GM19463 (cell line): ENCODE data around the gene OSBPL10.
"Not testable (repeated sequence)": the region's sequence is repeated elsewhere in the genome, so short reads cannot be mapped to it uniquely, and the experiment has no call there.

Experiments used
- ATAC-seq: cut with Tn5 transposase; IDR thresholded peaks from one replicate; pipeline ENCODE4 v1.9.1; 2021; ENCODE audit warnings: mild to moderate bottlenecking, moderate library complexity; ENCODE audit not compliant: unreplicated experiment

The OSBPL10 gene

DNA sequence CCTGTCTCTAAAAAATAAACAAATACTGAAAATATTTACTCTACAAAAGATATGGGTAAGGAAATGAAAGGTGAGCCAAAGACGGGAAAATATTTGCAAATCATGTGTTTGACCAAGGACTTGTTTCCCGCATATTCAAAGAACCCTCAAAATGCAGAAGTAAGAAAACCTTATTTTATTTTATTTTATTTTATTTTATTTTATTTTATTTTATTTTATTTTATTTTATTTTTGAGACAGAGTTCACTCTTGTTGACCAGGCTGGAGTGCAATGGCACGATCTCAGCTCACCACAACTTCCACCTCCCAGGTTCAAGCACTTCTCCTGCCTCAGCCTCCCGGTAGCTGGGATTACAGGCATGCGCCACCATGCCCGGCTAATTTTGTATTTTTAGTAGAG lies 11.9 kb upstream of the OSBPL10 start:
- ATAC-seq = not testable (repeated sequence)

DNA sequence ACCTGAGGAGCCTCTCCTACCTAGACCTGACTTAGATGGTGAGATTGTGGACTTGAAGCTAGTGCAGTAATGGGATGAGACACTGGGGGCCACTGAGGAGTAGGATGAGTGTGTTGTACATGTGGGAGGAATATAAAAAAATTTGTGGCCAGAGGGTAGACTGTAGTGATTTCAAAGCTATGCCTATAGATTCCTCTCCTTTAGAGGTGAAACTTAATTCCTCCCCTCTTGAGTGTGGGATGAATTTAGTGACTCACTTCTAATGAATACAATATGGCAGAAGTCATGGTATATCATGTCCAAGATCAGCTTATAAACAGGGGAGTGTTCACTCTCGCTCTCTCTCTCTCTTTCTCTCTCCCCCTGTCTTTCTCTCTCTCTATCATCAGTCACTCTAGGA lies 7.2 kb upstream of the OSBPL10 start:
- no peak for ATAC-seq

DNA sequence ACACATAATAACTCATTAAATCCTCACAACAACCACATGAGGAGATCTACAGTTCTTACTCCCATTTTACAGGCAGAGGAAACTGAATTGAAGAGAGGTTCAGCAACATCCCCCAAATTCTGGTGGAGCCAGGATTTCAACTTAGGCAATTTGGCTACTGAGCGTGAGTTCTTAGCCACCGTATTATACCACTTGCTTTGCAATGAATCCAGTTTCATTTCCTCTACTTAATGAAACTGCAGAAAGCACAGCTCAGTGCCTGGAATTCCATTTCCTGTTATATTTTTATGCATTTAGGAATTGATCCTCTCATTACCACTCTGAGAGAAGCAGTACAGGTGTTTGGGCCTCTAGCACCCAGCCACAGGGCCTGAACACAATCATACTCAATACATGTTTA lies 4.8 kb upstream of the OSBPL10 start:
- no peak for ATAC-seq

DNA sequence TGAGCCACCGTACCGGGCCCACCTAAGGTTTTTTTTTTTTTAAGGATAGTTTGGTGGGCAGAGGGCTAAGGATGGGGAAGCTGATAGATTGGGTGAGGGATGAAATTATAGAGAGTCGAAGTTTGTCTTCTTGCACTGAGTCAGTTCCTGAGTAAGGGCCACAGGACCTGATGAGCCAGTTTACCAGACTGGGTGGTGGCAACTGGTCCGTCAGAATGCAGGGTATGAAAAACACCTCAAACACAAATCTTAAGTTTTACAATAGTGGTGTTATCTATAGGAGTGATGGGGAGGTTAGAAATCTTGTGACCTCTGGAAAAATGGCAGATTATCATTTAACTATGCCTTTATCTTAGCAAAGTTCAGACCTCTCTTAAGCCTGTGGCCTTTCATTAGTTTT lies 3.3 kb upstream of the OSBPL10 start:
- no peak for ATAC-seq

GRCh38 chr3:31980530-31981205 lies 394 bp downstream of the OSBPL10 start:
- ATAC-seq = peak; percentile 43

DNA sequence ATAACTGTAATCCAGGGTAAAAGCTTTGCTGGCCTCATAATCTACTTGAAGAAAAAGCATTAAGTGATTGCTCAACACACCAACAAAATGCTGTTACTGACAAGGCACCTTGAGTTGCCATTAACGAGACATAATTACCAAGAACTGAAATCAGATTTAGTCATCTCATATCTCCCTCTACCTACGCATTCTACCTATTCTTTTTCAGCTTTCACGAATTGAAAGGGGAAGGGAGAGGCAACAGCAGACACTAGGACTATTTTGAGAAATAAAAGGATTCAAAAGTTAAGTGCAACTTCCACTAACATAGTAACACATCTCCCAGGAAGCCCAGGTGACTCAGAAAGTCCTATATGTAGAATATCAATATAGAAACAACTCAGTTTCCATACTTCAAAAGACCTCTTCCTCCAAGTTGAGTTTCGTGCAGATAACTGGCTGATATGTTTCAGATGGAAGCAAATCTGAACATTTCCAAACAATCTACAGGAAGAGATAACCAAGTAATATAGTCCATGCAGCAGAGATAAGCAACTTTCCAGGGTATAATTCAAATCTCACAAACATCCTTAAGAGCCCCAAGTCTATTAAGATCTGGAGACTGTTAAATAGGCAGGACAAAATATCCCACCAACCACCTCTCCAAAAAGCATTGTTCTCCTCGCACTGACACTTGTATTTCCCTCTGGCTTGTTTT lies 1.9 kb downstream of the OSBPL10 start:
- peak; percentile 54 for ATAC-seq

DNA sequence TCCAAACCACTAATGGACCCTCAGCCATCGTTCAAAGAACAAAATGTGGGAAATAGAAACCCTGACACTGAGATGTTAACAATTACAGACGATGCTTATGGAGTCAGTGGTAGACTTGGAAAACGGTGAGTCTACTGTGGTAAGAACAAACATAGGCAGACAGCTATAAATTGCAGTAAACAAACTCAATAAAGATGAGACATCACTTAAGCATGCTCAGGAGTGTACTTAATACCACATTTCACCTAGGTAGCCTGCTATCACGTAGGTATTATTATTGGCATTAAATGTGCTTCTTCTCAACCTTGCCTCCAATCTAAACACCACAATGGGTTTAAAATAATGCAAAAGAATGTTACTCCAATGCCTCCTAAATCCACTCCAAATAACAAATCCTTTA lies 2.5 kb downstream of the OSBPL10 start:
- no peak for ATAC-seq

GRCh38 chr3:31977736-31978135 lies 3.3 kb downstream of the OSBPL10 start:
- no peak for ATAC-seq

DNA sequence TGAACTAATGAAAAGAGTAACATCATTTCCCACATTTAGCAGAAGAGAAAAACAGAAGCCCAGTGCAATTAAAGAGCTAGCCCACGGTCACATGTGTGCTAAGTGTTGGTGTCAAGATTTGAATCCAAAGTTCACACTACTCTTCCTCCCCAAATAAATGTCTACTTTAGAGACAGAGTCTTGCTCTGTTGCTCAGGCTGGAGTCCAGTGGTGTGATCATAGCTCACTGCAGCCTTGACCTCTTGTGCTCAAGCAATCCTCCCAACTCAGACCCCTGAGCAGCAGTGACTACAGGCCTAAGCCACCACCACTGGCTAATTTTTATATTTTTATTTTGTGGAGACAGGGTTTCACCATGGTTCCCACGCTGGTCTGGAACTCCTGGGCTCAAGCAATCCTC lies 4.8 kb downstream of the OSBPL10 start:
- ATAC-seq = no peak

DNA sequence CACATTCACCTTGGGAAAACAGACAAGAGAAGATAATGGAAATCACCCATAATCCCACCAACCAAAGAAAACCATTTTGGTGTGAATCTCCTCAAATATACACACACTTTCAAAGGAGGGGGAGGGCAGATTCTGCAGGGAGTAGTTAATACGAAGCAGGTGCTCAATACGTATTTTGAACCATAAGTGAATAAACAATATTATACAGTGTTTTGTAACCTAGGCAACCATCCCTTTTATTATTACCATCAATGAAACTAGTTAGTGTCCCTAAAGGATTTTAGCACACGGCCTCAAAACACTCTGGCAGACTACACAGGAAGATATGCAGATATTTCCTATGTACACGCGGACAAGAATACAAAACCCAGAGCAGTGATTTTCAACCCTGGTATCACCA lies 6.1 kb downstream of the OSBPL10 start:
- no peak for ATAC-seq

GRCh38 chr3:31974471-31974870 lies 6.6 kb downstream of the OSBPL10 start:
- no peak for ATAC-seq

DNA sequence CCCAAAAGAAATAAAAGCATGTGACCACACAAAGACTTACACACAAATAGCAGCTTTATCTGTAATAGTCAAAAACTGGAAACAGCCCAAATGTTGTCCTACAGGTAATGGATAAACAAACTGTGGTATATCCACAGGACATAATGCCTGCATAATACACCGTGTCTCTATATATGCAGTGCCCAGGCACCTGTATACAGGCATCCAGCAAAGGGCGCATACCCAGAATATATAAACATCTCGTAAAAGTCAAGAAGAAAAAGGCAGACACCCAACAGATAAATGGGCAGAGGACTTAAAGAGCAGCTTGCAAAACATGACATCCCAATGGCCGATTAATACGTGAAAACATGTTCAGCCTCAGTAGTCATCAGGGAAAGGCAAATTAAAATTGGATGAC lies 7.2 kb downstream of the OSBPL10 start:
- no peak for ATAC-seq

DNA sequence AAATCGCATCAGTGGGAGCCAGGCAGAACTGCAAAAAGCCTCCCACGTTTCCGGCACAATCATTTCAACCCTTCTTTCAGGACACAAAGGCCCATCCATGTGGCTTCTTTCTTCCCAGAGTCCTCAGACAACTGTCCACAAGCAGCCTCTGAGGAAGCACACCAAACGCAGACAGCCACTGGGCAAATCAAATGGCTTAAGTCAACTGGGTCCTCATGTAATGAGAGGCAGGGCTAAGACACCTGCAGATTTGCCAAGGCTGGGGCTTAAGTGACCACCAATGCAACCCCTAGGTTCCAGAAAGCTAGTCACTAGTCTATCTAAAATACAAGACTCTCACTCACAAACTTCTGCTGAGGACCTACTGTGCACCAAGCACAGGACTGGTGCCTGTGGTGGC lies 8.0 kb downstream of the OSBPL10 start:
- ATAC-seq = no peak

DNA sequence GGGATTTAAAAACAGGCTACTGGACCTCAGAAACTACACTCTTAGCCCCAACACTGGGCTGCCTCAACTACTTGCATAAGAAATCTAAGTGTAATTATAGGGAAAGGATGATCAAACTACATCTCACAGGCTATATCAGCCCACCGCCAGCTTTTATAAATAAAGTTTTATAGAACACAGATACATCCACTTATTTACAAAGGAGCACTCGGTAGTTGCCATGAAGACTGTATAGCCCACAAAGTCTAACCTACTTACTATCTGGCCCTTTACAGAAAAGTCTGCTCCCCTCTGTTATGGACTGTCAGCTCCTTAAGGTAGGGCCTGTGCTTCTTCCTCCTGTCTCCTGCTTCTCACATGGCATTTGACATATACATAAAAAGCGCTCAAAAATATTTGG lies 9.5 kb downstream of the OSBPL10 start:
- no peak for ATAC-seq

DNA sequence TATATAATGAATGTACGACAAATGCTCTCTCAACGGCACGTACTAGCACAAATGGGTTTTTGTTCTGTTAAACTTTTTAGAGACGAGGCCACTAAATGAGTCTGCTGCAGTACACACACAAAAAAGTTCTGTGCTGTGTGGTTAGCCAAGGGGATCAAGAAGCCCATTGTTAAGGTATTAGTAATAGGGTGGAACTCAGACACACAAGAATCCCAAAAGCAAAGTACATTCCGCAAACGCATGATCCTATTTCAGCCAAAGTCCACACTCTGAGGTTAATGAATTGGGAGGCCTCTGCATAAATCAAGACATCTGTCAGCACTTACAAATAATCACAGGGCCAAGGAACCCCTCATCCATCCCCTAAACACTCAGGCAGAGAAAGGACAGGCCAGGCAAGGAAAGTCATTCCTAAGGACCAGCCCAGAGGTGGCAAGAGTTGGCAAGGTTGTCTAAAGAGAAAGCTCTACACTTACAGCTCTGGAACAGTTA lies 12.1 kb downstream of the OSBPL10 start:
- ATAC-seq = no peak

DNA sequence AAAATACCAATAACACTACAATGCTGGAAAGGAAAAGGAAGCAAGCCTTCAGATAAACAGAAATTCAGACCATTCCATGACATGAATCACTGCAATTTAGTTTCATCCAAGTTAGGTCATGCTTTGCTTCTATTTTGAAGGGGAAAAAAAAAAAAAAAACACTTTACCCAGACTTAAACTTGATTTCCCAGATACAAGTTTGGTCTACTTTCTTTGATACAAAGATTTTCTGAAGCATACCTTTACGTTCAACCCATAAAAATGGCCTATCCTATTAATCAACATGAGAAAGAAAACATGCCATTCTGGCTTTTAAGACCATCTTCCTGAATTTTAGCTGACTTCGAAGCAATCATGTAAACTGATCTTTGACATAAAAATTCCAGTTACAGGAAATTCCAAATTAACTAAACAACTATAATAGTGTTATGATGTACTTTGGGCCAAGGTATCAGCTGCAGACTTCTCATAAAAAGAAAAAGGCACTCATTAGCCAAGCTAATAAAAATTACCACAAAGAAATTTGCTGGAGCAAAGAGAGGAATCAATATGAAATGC lies 12.6 kb downstream of the OSBPL10 start:
- no peak for ATAC-seq

DNA sequence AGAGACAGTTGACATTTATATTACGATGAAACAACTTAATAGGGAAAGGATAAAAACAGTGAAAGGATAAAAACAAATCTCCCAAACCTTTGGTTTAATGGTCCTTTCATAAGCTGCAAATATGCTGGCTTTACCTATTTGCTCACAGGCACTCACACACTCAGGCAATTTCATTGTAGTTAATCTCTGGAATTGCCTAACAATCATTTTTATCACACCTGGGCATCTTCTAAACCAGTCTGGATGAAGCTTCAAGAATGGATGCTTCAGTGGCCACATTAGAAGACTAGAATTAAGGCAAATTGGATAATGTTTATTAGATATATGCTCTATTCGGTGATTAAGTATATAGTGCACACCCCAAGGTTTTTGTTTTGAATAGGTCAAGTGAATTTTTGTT lies 13.5 kb downstream of the OSBPL10 start:
- no peak for ATAC-seq

- no peak for ATAC-seq
Measured at GRCh38 chr3:31966978-31967591, 14.0 kb downstream of the OSBPL10 start.

GRCh38 chr3:31962801-31963205 lies 18.3 kb downstream of the OSBPL10 start:
- no peak for ATAC-seq

GRCh38 chr3:31960793-31961431 lies 20.1 kb downstream of the OSBPL10 start:
- ATAC-seq = peak; percentile 55
